Measurements from ENCODE around the gene F10. TPM values are rescaled to one million over a fixed set of nuclear protein-coding genes. Genes with fewer than 3 reads are reported as not detected.

The F10 gene
- total RNA-seq, 1 donor from 2014 or later = 0.23 TPM

DNA sequence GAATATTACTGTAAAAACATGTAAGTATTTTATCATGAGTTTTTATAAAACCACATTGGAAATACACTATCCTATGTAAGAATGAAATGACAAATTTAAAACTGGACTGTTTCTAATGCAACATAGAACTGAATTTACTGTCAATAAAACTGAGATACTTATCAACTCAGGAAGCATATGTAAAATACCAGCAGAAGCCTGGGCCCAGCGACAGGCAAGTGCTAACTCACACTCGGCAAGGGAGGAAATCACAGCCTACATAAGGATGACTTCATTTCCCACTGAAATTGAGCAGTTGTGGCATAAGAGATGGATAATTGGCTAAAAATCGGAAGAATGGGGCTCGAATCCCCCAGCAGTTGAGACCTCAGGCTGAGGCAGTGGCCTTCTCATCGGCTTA lies 47.9 kb downstream of the F10 start:
- Mint-ChIP-seq H3K36me3 (ENCODE audit: low read depth, unreplicated experiment) (peaks cover 29% of the 10 kb centered on the region), H3K27ac (ENCODE audit: unreplicated experiment) (peak overlapping the region; percentile 74), H3K27me3 (ENCODE audit: unreplicated experiment) (peaks cover 8% of the 10 kb centered on the region), H3K4me3 (ENCODE audit: unreplicated experiment) (peak overlapping the region; percentile 39), H3K4me1 (ENCODE audit: unreplicated experiment) (peaks cover 26% of the 10 kb centered on the region), H3K9me3 (ENCODE audit: unreplicated experiment) (no peaks in the 10 kb centered on the region)
- no peak for DNase-seq (ENCODE audit: low spot score)
- TF ChIP-seq, protein P1, sequence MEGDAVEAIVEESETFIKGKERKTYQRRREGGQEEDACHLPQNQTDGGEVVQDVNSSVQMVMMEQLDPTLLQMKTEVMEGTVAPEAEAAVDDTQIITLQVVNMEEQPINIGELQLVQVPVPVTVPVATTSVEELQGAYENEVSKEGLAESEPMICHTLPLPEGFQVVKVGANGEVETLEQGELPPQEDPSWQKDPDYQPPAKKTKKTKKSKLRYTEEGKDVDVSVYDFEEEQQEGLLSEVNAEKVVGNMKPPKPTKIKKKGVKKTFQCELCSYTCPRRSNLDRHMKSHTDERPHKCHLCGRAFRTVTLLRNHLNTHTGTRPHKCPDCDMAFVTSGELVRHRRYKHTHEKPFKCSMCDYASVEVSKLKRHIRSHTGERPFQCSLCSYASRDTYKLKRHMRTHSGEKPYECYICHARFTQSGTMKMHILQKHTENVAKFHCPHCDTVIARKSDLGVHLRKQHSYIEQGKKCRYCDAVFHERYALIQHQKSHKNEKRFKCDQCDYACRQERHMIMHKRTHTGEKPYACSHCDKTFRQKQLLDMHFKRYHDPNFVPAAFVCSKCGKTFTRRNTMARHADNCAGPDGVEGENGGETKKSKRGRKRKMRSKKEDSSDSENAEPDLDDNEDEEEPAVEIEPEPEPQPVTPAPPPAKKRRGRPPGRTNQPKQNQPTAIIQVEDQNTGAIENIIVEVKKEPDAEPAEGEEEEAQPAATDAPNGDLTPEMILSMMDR (IDR thresholded peaks at IDR 0.05; ENCODE audit: unreplicated experiment) = no peak

DNA sequence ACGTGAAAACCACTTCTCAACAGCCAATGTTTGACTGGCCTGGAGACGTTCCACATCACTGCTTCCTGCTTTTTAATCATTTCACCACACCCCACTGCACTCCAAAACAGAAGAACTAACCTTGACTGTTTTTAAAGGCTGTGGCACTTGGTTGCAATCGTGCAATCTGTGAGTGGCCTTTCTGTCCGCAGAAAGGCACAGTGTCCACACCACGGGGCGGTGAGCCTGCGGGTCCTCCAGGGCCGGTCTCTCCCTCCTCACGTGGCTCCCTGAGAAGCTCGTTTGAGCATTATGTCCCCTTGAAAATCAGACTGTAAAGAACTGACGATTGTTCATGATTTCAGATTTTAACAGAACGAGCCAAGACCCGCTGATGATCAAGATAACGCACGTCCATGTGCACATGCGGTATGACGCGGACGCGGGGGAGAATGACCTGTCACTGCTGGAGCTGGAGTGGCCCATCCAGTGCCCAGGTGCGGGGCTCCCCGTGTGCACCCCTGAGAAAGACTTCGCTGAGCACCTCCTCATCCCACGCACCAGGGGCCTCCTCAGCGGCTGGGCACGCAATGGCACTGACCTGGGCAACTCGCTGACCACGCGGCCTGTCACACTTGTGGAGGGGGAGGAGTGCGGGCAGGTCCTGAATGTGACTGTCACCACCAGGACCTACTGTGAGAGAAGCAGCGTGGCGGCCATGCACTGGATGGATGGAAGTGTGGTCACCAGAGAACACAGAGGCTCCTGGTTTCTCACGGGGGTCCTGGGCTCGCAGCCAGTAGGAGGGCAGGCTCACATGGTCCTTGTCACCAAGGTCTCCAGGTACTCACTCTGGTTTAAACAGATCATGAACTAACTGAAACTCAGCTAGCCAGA lies 48.9 kb downstream of the F10 start:
- Mint-ChIP-seq H3K9me3 (ENCODE audit: unreplicated experiment) (no peaks in the 10 kb centered on the region), H3K36me3 (ENCODE audit: low read depth, unreplicated experiment) (peaks cover 35% of the 10 kb centered on the region), H3K4me3 (ENCODE audit: unreplicated experiment) (no peak overlapping the region), H3K4me1 (ENCODE audit: unreplicated experiment) (peaks cover 22% of the 10 kb centered on the region), H3K27ac (ENCODE audit: unreplicated experiment) (peak overlapping the region; percentile 50), H3K27me3 (ENCODE audit: unreplicated experiment) (peaks cover 8% of the 10 kb centered on the region)
- TF ChIP-seq, protein P1 (IDR thresholded peaks at IDR 0.05; ENCODE audit: unreplicated experiment) = no peak
- DNase-seq (ENCODE audit: low spot score) = no peak

DNA sequence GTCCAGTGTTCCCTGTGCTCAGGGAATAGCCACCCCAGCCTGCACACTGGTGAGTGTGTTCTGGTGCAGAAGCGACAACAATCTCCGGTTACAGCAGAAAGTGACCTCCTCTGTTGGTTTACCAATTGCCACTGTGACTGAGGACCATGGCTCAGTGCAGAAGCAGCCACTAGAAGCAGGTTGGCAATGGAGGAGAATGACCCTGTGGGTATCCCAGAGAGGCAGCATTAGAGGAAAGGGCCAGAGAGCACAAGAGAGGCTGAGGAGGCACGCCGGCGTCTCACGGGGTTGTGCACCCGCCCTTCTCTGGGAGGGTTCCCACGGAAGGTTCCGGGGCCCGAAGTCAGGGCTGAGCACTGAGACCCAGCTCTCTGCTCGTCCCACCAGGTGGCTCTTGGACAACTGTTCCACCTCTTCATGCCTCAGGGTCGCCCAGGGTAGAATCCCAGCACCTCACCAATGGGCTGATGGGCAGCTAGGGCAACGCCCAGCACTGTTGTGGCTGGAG lies 49.9 kb downstream of the F10 start:
- no peak overlapping the region for H3K27ac Mint-ChIP-seq (ENCODE audit: unreplicated experiment)
- TF ChIP-seq, protein P1 (IDR thresholded peaks at IDR 0.05; ENCODE audit: unreplicated experiment) = no peak
- DNase-seq (ENCODE audit: low spot score) = no peak
- H3K4me1 Mint-ChIP-seq (ENCODE audit: unreplicated experiment) = peaks cover 20% of the 10 kb centered on the region
- no peaks in the 10 kb centered on the region for H3K9me3 Mint-ChIP-seq (ENCODE audit: unreplicated experiment)
- H3K27me3 Mint-ChIP-seq (ENCODE audit: unreplicated experiment) = peaks cover 8% of the 10 kb centered on the region
- H3K4me3 Mint-ChIP-seq (ENCODE audit: unreplicated experiment) = no peak overlapping the region
- H3K36me3 Mint-ChIP-seq (ENCODE audit: low read depth, unreplicated experiment) = peaks cover 36% of the 10 kb centered on the region

DNA sequence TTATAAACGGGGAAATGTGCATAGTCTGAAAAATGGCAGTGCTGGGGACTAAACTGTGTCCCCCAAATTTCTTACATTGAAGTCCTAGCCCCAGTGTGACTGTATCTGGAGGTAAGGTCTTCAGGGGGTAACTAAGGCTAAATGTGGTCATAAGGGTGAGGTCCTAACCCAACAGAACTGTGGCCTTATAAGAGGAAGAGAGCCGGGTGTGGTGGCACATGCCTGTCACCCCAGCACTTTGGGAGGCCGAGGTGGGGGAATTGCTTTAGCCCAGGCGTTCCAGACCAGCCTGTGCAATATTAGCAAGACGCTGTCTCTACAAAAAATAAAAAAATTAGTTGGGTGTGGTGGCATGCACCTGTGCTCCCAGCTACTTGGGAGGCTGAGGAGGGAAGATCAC lies 53.7 kb downstream of the F10 start:
- H3K9me3 Mint-ChIP-seq (ENCODE audit: unreplicated experiment) = no peaks in the 10 kb centered on the region
- DNase-seq (ENCODE audit: low spot score) = no peak
- H3K27me3 Mint-ChIP-seq (ENCODE audit: unreplicated experiment) = peaks cover 8% of the 10 kb centered on the region
- TF ChIP-seq, protein P1 (IDR thresholded peaks at IDR 0.05; ENCODE audit: unreplicated experiment) = no peak
- peak overlapping the region; percentile 64 for H3K4me3 Mint-ChIP-seq (ENCODE audit: unreplicated experiment)
- H3K36me3 Mint-ChIP-seq (ENCODE audit: low read depth, unreplicated experiment) = peaks cover 52% of the 10 kb centered on the region
- H3K27ac Mint-ChIP-seq (ENCODE audit: unreplicated experiment) = peak overlapping the region; percentile 22
- H3K4me1 Mint-ChIP-seq (ENCODE audit: unreplicated experiment) = peaks cover 14% of the 10 kb centered on the region

DNA sequence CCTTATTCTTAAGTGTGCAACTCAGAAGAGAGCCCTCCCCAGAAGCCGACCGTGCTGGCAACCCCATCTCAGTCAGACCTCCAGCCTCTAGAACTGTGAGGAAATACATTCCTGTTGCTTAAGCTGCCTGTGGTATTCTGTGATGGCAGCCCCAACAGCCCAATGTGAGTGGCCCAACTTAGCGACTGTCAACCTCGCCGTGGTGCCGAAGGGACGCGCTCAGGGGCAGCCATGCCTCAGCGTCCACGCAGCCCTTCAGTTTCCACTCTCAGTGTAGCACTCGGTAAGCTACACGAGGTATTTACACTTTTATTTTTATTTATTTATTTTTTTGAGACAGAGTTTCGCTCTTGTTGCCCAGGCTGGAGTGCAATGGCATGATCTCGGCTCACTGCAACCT lies 54.2 kb downstream of the F10 start:
- Mint-ChIP-seq H3K36me3 (ENCODE audit: low read depth, unreplicated experiment) (peaks cover 51% of the 10 kb centered on the region), H3K27me3 (ENCODE audit: unreplicated experiment) (peaks cover 7% of the 10 kb centered on the region), H3K4me3 (ENCODE audit: unreplicated experiment) (no peak overlapping the region), H3K27ac (ENCODE audit: unreplicated experiment) (no peak overlapping the region), H3K9me3 (ENCODE audit: unreplicated experiment) (no peaks in the 10 kb centered on the region), H3K4me1 (ENCODE audit: unreplicated experiment) (peaks cover 9% of the 10 kb centered on the region)
- no peak for DNase-seq (ENCODE audit: low spot score)
- TF ChIP-seq, protein P1 (IDR thresholded peaks at IDR 0.05; ENCODE audit: unreplicated experiment) = no peak
